ENCODE measurements around the gene PRDM8.

The PRDM8 gene

GRCh38 chr4:80204433-80205011 is 7.2 kb downstream of the PRDM8 start:
- no peak for DNase-seq (ENCODE audit: extremely low spot score)
- CTCF ChIA-PET = interaction anchor here (1.4 kb wide), 1 partner anchor 9 kb away, joined by 4 read pairs; no protein-coding TSS in a partner anchor
- TF ChIP-seq CTCF (IDR thresholded peaks at IDR 0.05; ENCODE audit: control extremely low read depth, extremely low read depth, low read depth, missing control alignments) = no peak
- POLR2A ChIA-PET = no interaction called here

- DNase-seq (ENCODE audit: extremely low spot score) = no peak
- no peak for TF ChIP-seq CTCF (IDR thresholded peaks at IDR 0.05; ENCODE audit: control extremely low read depth, extremely low read depth, low read depth, missing control alignments)
- ChIA-PET CTCF (interaction anchor here (1.0 to 1.4 kb wide), 3 partner anchors 8 to 18 kb away, joined by 3 to 4 read pairs (median 3); no protein-coding TSS in a partner anchor), POLR2A (no interaction called here)
Observed at GRCh38 chr4:80206111-80206510, 8.8 kb downstream of the PRDM8 start.

- POLR2A ChIA-PET = no interaction called here
- DNase-seq (ENCODE audit: extremely low spot score) = no peak
- TF ChIP-seq CTCF (IDR thresholded peaks at IDR 0.05; ENCODE audit: control extremely low read depth, extremely low read depth, low read depth, missing control alignments) = no peak
- CTCF ChIA-PET = interaction anchor here (1.0 to 1.4 kb wide), 2 partner anchors 9 to 19 kb away, joined by 3 to 4 read pairs; no protein-coding TSS in a partner anchor
Observed at GRCh38 chr4:80206521-80207171, 9.3 kb downstream of the PRDM8 start.

- ChIA-PET CTCF (interaction anchor here (1.1 kb wide), 1 partner anchor 9 kb away, joined by 8 read pairs; no protein-coding TSS in a partner anchor), POLR2A (no interaction called here)
- no peak for DNase-seq (ENCODE audit: extremely low spot score)
- no peak for TF ChIP-seq CTCF (IDR thresholded peaks at IDR 0.05; ENCODE audit: control extremely low read depth, extremely low read depth, low read depth, missing control alignments)
Observed at GRCh38 chr4:80207172-80207583, 9.9 kb downstream of the PRDM8 start.

- CTCF ChIA-PET = interaction anchor here (1.1 kb wide), 1 partner anchor 8 kb away, joined by 8 read pairs; no protein-coding TSS in a partner anchor
- no peak for DNase-seq (ENCODE audit: extremely low spot score)
- POLR2A ChIA-PET = no interaction called here
- no peak for TF ChIP-seq CTCF (IDR thresholded peaks at IDR 0.05; ENCODE audit: control extremely low read depth, extremely low read depth, low read depth, missing control alignments)
Observed at GRCh38 chr4:80207664-80208063, 10.4 kb downstream of the PRDM8 start.

- TF ChIP-seq CTCF (IDR thresholded peaks at IDR 0.05; ENCODE audit: control extremely low read depth, extremely low read depth, low read depth, missing control alignments) = no peak
- no peak for DNase-seq (ENCODE audit: extremely low spot score)
- ChIA-PET CTCF (interaction anchor here (1.2 to 1.3 kb wide), 2 partner anchors 12 to 1065 kb away, joined by 3 to 5 read pairs; no protein-coding TSS in a partner anchor), POLR2A (no interaction called here)
Observed at GRCh38 chr4:80208610-80209339, 11.5 kb downstream of the PRDM8 start.

All from GM10248 (cell line).